Heart right ventricle (tissue), 16 donors: ENCODE results near the gene ADAM17. TPM values are rescaled to one million over a fixed set of nuclear protein-coding genes. Genes with fewer than 3 reads are reported as not detected.

ENCODE experiments used
- ATAC-seq, 8 donors: fragments of 200-7000 bp; cut with Tn5 transposase; one replicate each; pipeline ENCODE4 v1.9.1; 2020; ENCODE audit warnings: mild to moderate bottlenecking in 8 of 8, moderate library complexity in 8 of 8, moderate number of reproducible peaks in 1 of 8
- DNase-seq, 2 donors: peaks; one replicate each; pipeline ENCODE4 v3.0.0-alpha.2; 2020
- H3K27ac ChIP-seq, 10 donors: fragments of 200-600 bp; sonication (generic) in 2 of 10; one replicate each; pipeline versions ENCODE4 v1.5.0 to v1.8.0; 2020 to 2022; ENCODE audit warnings: mild to moderate bottlenecking in 3 of 10
- H3K27me3 ChIP-seq, 7 donors: fragments of 200-600 bp; one replicate each; pipeline ENCODE4 v1.8.0; 2021 to 2022; ENCODE audit warnings: mild to moderate bottlenecking in 2 of 7
- H3K36me3 ChIP-seq, 9 donors: fragments of 200-600 bp; sonication (generic) in 1 of 9; one replicate each; pipeline versions ENCODE4 v1.5.0 to v1.8.0; 2020 to 2022; ENCODE audit warnings: mild to moderate bottlenecking in 2 of 9
- H3K4me1 ChIP-seq, 9 donors: fragments of 200-600 bp; sonication (generic) in 1 of 9; one replicate each; pipeline versions ENCODE4 v1.5.0 to v1.8.0; 2020 to 2022; ENCODE audit warnings: mild to moderate bottlenecking in 4 of 9
- H3K4me3 ChIP-seq, 10 donors: fragments of 200-600 bp; sonication (generic) in 2 of 10; one replicate each; pipeline versions ENCODE4 v1.5.0 to v1.8.0; 2020 to 2022; ENCODE audit warnings: mild to moderate bottlenecking in 7 of 10, moderate library complexity in 2 of 10
- H3K9me3 ChIP-seq, 11 donors: fragments of 200-600 bp in 10 of 11; sonication (generic) in 2 of 11; one replicate each; pipeline versions ENCODE4 v1.5.0 to v1.8.0; 2013 to 2022; ENCODE audit warnings: mild to moderate bottlenecking in 2 of 11, control low read depth in 1 of 11, moderate library complexity in 1 of 11
- CTCF ChIP-seq, 9 donors: fragments of 200-600 bp; sonication (generic) in 2 of 9; IDR thresholded peaks; one replicate each; pipeline versions ENCODE4 v1.5.0 to v1.8.0; 2021 to 2022; ENCODE audit warnings: antibody characterized with exemption in 9 of 9, mild to moderate bottlenecking in 5 of 9, moderate library complexity in 1 of 9
- WGBS, 2 donors: extraction: QIAGEN DNeasy Blood & Tissue Kit; methylation state at CpG; one replicate each; pipeline ENCODE4 v1.1.7; 2013; ENCODE audit warnings: inconsistent platforms in 1 of 2; 5-methylcytosine and 5-hydroxymethylcytosine counted together
- intact Hi-C, 10 donors: fragments of 100-400 bp; cut with DNase I; formaldehyde crosslinking; loops; one replicate each; pipeline versions ENCODE4 v1.11.1 to v1.14.2; 2022
- polyA plus RNA-seq, 2 donors: library from polyadenylated mRNA; stranded (reverse); fragments of 200-250 nt; gene quantifications; one replicate each; pipeline ENCODE4 v1.2.3, GENCODE V29; 2013
- total RNA-seq, 10 donors: library from RNA; stranded (reverse); fragmentation: NEBNext Ultra II Directional in 3 of 10; extraction: Animal tissue kit (Norgen Biotek cat#: 25700) in 3 of 10; gene quantifications; one replicate each; pipeline versions ENCODE4 v1.2.1 to v1.2.4, GENCODE V29; 2021 to 2023
- donor health status: Arrhythmogenic right ventricular cardiomyopathy.
- donor health status: ischemic (EF 13 %, LVEDD 7.1; RV severe dilation, severe dysfunction).
- donor health status: healthy with polysubstance abuse.
- donor health status: DM: no; HTN: yes; CAD: no.
- donor health status: DM: no; HTN: no; CAD: no.
- donor health status: ischemic (EF 25% LVEDD 6.9; RV normal size, moderate dysfunction).
- donor health status: ischemic (EF 25% LVEDD 5.7; RV mildly dilated, moderate dysfunction).
- donor health status: healthy.
- donor health status: DM: yes; HTN: yes; CAD: no.
- donor health status: Ischemic cardiomyopathy.
- donor health status: ischemic (EF 35%, LVEDD 5.7; RV mildly dilated, moderate dysfunction).
- donor health status: nonischemic (EF 11% LVEDD 7.7; RV severe dilation, severe dysfunction).
- donor health status: DM: yes; HTN: yes; CAD: no.
- donor health status: PGD.
- donor health status: ischemic (EF 29% LVEDD 5.4; RV normal size, mild dysfunction).
- donor health status: nonischemic (EF 23%, LVEDD 6.1; RV moderate dilation, normal function).

ADAM17 gene
- total and polyA plus RNA-seq, 12 donors = 7.3 to 20.0 (median 13.8) TPM

GRCh38 chr2:9488583-9489547 lies 66.8 kb downstream of the ADAM17 start:
- no peak for TF ChIP-seq CTCF (IDR thresholded peaks at IDR 0.05)

DNA sequence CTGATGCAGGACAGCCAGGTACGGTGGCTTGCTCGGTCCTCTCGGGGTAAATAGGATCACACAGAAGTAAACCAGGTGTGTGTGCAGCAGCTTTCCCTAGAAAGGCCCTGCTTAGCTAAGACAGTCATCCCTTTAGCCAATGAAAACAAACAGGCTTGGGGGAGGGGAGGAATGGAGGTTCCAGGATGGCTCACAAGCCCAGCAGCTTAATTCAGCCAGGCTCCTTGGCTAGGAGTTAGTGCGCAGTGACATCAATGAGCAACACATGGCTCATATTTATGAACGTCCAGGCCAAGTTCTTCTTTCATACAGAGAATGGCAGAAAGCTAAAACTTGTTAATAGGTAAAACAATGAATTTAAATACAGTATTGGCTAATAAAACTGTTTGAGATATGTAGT lies 71.1 kb downstream of the ADAM17 start:
- TF ChIP-seq CTCF (IDR thresholded peaks at IDR 0.05) = no peak
- H3K4me1 ChIP-seq = peaks cover 0 to 4% (median 0%) of the 10 kb centered on the region in 9 donors
- H3K27me3 ChIP-seq = no peaks in the 10 kb centered on the region
- ATAC-seq = peak in 1 of 8 donors; percentile 13
- no peak for DNase-seq
- peaks cover 0 to 100% (median 74%) of the 10 kb centered on the region in 9 donors for H3K36me3 ChIP-seq
- no peak overlapping the region for H3K4me3 ChIP-seq
- intact Hi-C loops = no loop called here
- no peaks in the 10 kb centered on the region for H3K9me3 ChIP-seq
- whole genome bisulfite sequencing, 2 donors = 87 to 88% methylated on average over 5 of the region's 5 CpGs
- H3K27ac ChIP-seq = no peak overlapping the region

More at GRCh38 chr2:9488583-9489547, 66.8 kb downstream of the ADAM17 start:
- no peaks in the 10 kb centered on the region for H3K9me3 ChIP-seq
- no peak overlapping the region for H3K4me3 ChIP-seq
- peaks cover 0 to 100% (median 75%) of the 10 kb centered on the region in 9 donors for H3K36me3 ChIP-seq
- peaks cover 0 to 4% (median 0%) of the 10 kb centered on the region in 9 donors for H3K4me1 ChIP-seq
- no peaks in the 10 kb centered on the region for H3K27me3 ChIP-seq
- intact Hi-C loops = no loop called here
- ATAC-seq (no peak), DNase-seq (no peak)
- no peak overlapping the region for H3K27ac ChIP-seq
- 100% methylated on average over 1 of the region's 1 CpG for WGBS, 2 donors

DNA sequence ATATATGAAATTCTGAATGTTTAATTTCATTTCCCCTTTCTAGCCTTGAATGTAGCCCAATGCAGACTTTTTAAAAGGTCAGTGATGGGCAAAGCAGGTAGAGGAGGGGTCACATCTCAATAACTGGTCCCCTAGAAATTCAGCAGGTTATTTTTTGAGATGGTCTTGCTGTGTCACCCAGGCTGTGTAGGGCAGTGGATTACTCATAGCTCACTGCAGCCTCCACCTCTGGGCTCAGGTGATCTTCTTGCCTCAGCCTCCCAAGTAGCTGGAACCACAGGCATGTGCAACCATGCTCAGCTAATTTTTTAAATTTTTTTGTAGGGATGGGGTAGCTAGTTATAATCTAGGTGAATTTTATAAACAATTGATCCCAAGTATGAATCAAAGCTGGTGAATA lies 72.5 kb downstream of the ADAM17 start:
- no peak for DNase-seq
- intact Hi-C loops = no loop called here

DNA sequence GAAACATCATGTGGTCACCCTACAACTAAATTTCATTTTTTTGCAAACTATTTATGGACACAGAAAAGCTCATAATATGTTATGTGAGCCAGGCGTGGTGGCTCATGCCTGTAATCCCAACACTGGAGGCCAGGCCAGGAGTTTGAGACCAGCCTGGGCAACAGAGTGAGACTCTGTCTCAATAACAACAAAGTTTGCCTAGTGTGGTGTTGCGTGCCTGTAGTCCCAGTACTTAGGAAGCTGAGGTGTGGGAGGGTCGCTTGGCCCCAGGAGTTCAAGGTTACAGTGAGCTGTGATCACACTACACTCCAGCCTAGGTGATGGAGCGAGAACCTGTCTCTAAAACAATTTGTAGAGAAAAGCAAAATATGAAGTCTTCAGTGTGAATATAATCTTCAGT lies 75.5 kb downstream of the ADAM17 start:
- TF ChIP-seq CTCF (IDR thresholded peaks at IDR 0.05) = no peak
- WGBS, 2 donors = 95 to 98% methylated on average over 4 of the region's 4 CpGs
- Histone ChIP-seq H3K4me3 (no peak overlapping the region), H3K4me1 (peaks cover 0 to 39% (median 24%) of the 10 kb centered on the region in 9 donors), H3K9me3 (no peaks in the 10 kb centered on the region), H3K27ac (no peak overlapping the region), H3K36me3 (peaks cover 0 to 86% (median 42%) of the 10 kb centered on the region in 9 donors), H3K27me3 (no peaks in the 10 kb centered on the region)
- ATAC-seq = no peak
- DNase-seq = no peak
- intact Hi-C loops = no loop called here

More for the DNA sequence above, 72.5 kb downstream of the ADAM17 start:
- Histone ChIP-seq H3K9me3 (no peaks in the 10 kb centered on the region), H3K36me3 (peaks cover 0 to 100% (median 69%) of the 10 kb centered on the region in 9 donors), H3K4me1 (peaks cover 0 to 10% (median 4%) of the 10 kb centered on the region in 9 donors), H3K4me3 (no peak overlapping the region), H3K27ac (no peak overlapping the region), H3K27me3 (no peaks in the 10 kb centered on the region)
- no peak for TF ChIP-seq CTCF (IDR thresholded peaks at IDR 0.05)
- ATAC-seq = no peak
